Measurements from ENCODE around the gene TMEM235. TPM values are rescaled to one million over a fixed set of nuclear protein-coding genes. Genes with fewer than 3 reads are reported as not detected.

The TMEM235 gene
- total and polyA plus RNA-seq, 2 donors (not counting 3 experiments of a cell fraction or from before 2014, with no cell fraction given) = 0.04 to 0.38 TPM

- Histone ChIP-seq H3K27me3 (ENCODE audit: control insufficient read depth in 2 of 2, insufficient read depth in 2 of 2, low read length in 2 of 2) (peaks cover 22 to 25% of the 10 kb centered on the region in 2 experiments), H3K27ac (ENCODE audit: insufficient read depth, low read depth, low read length) (no peak overlapping the region)
These were observed 40.2 kb downstream of the TMEM235 start for GRCh38 chr17:78271419-78272170.

More at GRCh38 chr17:78271419-78272170, 40.2 kb downstream of the TMEM235 start:
- TF ChIP-seq FOS (IDR thresholded peaks at IDR 0.05; ENCODE audit: borderline replicate concordance, insufficient read depth, low read length) (no peak), EZH2 (IDR thresholded peaks at IDR 0.05; ENCODE audit: borderline replicate concordance, low read depth, low read length, severe bottlenecking) (no peak), POLR2A (IDR thresholded peaks at IDR 0.05; ENCODE audit: low read depth, low read length) (no peak), JUN (IDR thresholded peaks at IDR 0.05; ENCODE audit: borderline replicate concordance, insufficient read depth, insufficient read length, low read depth) (no peak), GATA2 (IDR thresholded peaks at IDR 0.05; ENCODE audit: insufficient read depth, insufficient read length, low read depth, low read length) (no peak), CTCF (IDR thresholded peaks at IDR 0.05; ENCODE audit: extremely low read depth in 1 of 2, insufficient read depth in 1 of 2, low read depth in 1 of 2, low read length in 2 of 2) (no peak), POLR2AphosphoS5 (IDR thresholded peaks at IDR 0.05; ENCODE audit: insufficient read depth, low read depth, low read length) (no peak), MYC (IDR thresholded peaks at IDR 0.05; ENCODE audit: low read depth, low read length) (no peak)
- TF ChIP-seq, protein P1, sequence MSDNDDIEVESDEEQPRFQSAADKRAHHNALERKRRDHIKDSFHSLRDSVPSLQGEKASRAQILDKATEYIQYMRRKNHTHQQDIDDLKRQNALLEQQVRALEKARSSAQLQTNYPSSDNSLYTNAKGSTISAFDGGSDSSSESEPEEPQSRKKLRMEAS (IDR thresholded peaks at IDR 0.05; ENCODE audit: insufficient read depth, insufficient read length) = no peak
- dilution Hi-C loops (cut with MboI; ENCODE audit: extremely low pct_ligation_motif_present, low sequenced_read_pairs) = no loop called here
- no peaks in the 10 kb centered on the region for H3K36me3 ChIP-seq (ENCODE audit: control insufficient read depth in 2 of 2, extremely low read depth in 1 of 2, insufficient read depth in 2 of 2, low read length in 2 of 2)
- no TSS peak for BruUV-seq (replicated peaks)
- ChIA-PET POLR2A (interaction anchor here (1.0 kb wide), 1 partner anchor 48 kb away, joined by 3 read pairs; no protein-coding TSS in a partner anchor), CTCF (no interaction called here)
- no peak for FAIRE-seq
- no peak overlapping the region for H3K9ac ChIP-seq (replicated peaks; ENCODE audit: extremely low read depth, insufficient read depth, low read length)
- no peak overlapping the region for H2AFZ ChIP-seq (ENCODE audit: low read depth, low read length)
- H4K20me1 ChIP-seq (replicated peaks; ENCODE audit: control insufficient read depth, extremely low read depth, insufficient read depth, low read length) = no peaks in the 10 kb centered on the region
- H3K4me2 ChIP-seq (ENCODE audit: insufficient read depth, low read length) = no peak overlapping the region
- DNase-seq (ENCODE audit: low read depth, low spot score) = no peak
- intact Hi-C loops (cut with micrococcal nuclease) = no loop called here
- H3K79me2 ChIP-seq (ENCODE audit: control insufficient read depth, insufficient read depth, low read length) = no peaks in the 10 kb centered on the region
- H3K9me1 ChIP-seq (replicated peaks; ENCODE audit: control insufficient read depth, extremely low read depth, insufficient read depth, low read length) = no peaks in the 10 kb centered on the region
- no peaks in the 10 kb centered on the region for H3K9me3 ChIP-seq (replicated peaks; ENCODE audit: control insufficient read depth, insufficient read depth, low read length)
- no peak overlapping the region for H3K4me3 ChIP-seq (replicated peaks in 1 of 3; ENCODE audit: insufficient read depth in 1 of 3, low read depth in 1 of 3, low read length in 3 of 3)
- peaks cover 2% of the 10 kb centered on the region for H3K4me1 ChIP-seq (ENCODE audit: control insufficient read depth, extremely low read depth, insufficient read depth, low read length)
